ENCODE results near the gene RALGPS1. TPM values are rescaled to one million over a fixed set of nuclear protein-coding genes. Genes with fewer than 3 reads are reported as not detected.

RALGPS1 gene
- total and polyA plus RNA-seq, 7 donors: 6.6 to 18.6 (median 11.4) TPM

- Histone ChIP-seq H3K4me3 (no peak overlapping the region), H3K4me1 (peaks cover 0 to 39% (median 34%) of the 10 kb centered on the region in 4 donors), H3K9me3 (no peaks in the 10 kb centered on the region), H3K36me3 (peaks cover 0 to 4% (median 0%) of the 10 kb centered on the region in 4 donors), H3K27ac (no peak overlapping the region), H3K27me3 (no peaks in the 10 kb centered on the region)
- no peak for TF ChIP-seq EP300 (IDR thresholded peaks at IDR 0.05)
- WGBS, 2 donors: 91 to 94% methylated on average over 12 of the region's 12 CpGs
- peak; percentile 57 for DNase-seq
- intact Hi-C loops (cut with DNase I): no loop called here
Observed at GRCh38 chr9:127174386-127175318, 260.1 kb downstream of the RALGPS1 start.

- H3K4me1 ChIP-seq: peaks cover 0 to 44% (median 38%) of the 10 kb centered on the region in 4 donors
- DNase-seq: peak; percentile 58
- H3K36me3 ChIP-seq: peaks cover 0 to 4% (median 0%) of the 10 kb centered on the region in 4 donors
- H3K27me3 ChIP-seq: no peaks in the 10 kb centered on the region
- no peak for TF ChIP-seq POLR2A (IDR thresholded peaks at IDR 0.05)
- no peak for TF ChIP-seq POLR2AphosphoS5 (IDR thresholded peaks at IDR 0.05)
- no peak for TF ChIP-seq CTCF (IDR thresholded peaks at IDR 0.05)
- no peak for TF ChIP-seq EP300 (IDR thresholded peaks at IDR 0.05)
- 96 to 97% methylated on average over 7 of the region's 7 CpGs for WGBS, 2 donors
- H3K9me3 ChIP-seq: no peaks in the 10 kb centered on the region
- no peak overlapping the region for H3K4me3 ChIP-seq
- intact Hi-C loops (cut with DNase I): no loop called here
- no peak overlapping the region for H3K27ac ChIP-seq
Observed at GRCh38 chr9:127175319-127175715, 260.7 kb downstream of the RALGPS1 start.

GRCh38 chr9:127175764-127176163 is 261.2 kb downstream of the RALGPS1 start:
- Histone ChIP-seq H3K27me3 (no peaks in the 10 kb centered on the region), H3K4me3 (no peak overlapping the region), H3K27ac (no peak overlapping the region), H3K4me1 (peaks cover 0 to 43% (median 38%) of the 10 kb centered on the region in 4 donors), H3K9me3 (no peaks in the 10 kb centered on the region), H3K36me3 (peaks cover 0 to 4% (median 0%) of the 10 kb centered on the region in 4 donors)
- intact Hi-C loops (cut with DNase I): no loop called here
- DNase-seq: peak; percentile 62
- 94% methylated on average over 6 of the region's 6 CpGs for WGBS, 2 donors
- TF ChIP-seq EP300 (IDR thresholded peaks at IDR 0.05): no peak
- no peak for TF ChIP-seq CTCF (IDR thresholded peaks at IDR 0.05)
- no peak for TF ChIP-seq POLR2A (IDR thresholded peaks at IDR 0.05)
- TF ChIP-seq POLR2AphosphoS5 (IDR thresholded peaks at IDR 0.05): no peak

GRCh38 chr9:127176631-127177030 is 262.0 kb downstream of the RALGPS1 start:
- peaks cover 0 to 45% (median 35%) of the 10 kb centered on the region in 4 donors for H3K4me1 ChIP-seq
- no peak overlapping the region for H3K4me3 ChIP-seq
- intact Hi-C loops (cut with DNase I): no loop called here
- WGBS, 2 donors: 95 to 96% methylated on average over 3 of the region's 3 CpGs
- TF ChIP-seq POLR2AphosphoS5 (IDR thresholded peaks at IDR 0.05) (no peak), CTCF (IDR thresholded peaks at IDR 0.05) (no peak), EP300 (IDR thresholded peaks at IDR 0.05) (no peak), POLR2A (IDR thresholded peaks at IDR 0.05) (no peak)
- H3K36me3 ChIP-seq: peaks cover 0 to 4% (median 0%) of the 10 kb centered on the region in 4 donors
- no peaks in the 10 kb centered on the region for H3K27me3 ChIP-seq
- no peak overlapping the region for H3K27ac ChIP-seq
- peak; percentile 51 for DNase-seq
- no peaks in the 10 kb centered on the region for H3K9me3 ChIP-seq

- H3K9me3 ChIP-seq: no peaks in the 10 kb centered on the region
- no peaks in the 10 kb centered on the region for H3K27me3 ChIP-seq
- peaks cover 0 to 4% (median 0%) of the 10 kb centered on the region in 4 donors for H3K36me3 ChIP-seq
- TF ChIP-seq CTCF (IDR thresholded peaks at IDR 0.05) (no peak), EP300 (IDR thresholded peaks at IDR 0.05) (no peak), POLR2A (IDR thresholded peaks at IDR 0.05) (no peak), POLR2AphosphoS5 (IDR thresholded peaks at IDR 0.05) (no peak)
- intact Hi-C loops (cut with DNase I): no loop called here
- peak; percentile 63 for DNase-seq
- no peak overlapping the region for H3K27ac ChIP-seq
- H3K4me3 ChIP-seq: no peak overlapping the region
- WGBS, 2 donors: 86 to 96% methylated on average over 6 of the region's 6 CpGs
- peaks cover 0 to 39% (median 30%) of the 10 kb centered on the region in 4 donors for H3K4me1 ChIP-seq
Observed at GRCh38 chr9:127177231-127177630, 262.6 kb downstream of the RALGPS1 start.

Data from sigmoid colon (tissue), 7 donors.